COR-L47 (cell line): ENCODE measurements around the gene MED31.
"Not testable (repeated sequence)": the region's sequence is repeated elsewhere in the genome, so short reads cannot be mapped to it uniquely, and the experiment has no call there.

Experiments
- DNase-seq: peaks from one replicate; lab custom pipeline; 2025; lab: John Stamatoyannopoulos, UW

Gene MED31

GRCh38 chr17:6655732-6656361, 4.4 kb upstream of the MED31 start:
- DNase-seq, result not testable (repeated sequence)

GRCh38 chr17:6654841-6655731, 3.7 kb upstream of the MED31 start:
- peak; percentile 55 for DNase-seq

DNA sequence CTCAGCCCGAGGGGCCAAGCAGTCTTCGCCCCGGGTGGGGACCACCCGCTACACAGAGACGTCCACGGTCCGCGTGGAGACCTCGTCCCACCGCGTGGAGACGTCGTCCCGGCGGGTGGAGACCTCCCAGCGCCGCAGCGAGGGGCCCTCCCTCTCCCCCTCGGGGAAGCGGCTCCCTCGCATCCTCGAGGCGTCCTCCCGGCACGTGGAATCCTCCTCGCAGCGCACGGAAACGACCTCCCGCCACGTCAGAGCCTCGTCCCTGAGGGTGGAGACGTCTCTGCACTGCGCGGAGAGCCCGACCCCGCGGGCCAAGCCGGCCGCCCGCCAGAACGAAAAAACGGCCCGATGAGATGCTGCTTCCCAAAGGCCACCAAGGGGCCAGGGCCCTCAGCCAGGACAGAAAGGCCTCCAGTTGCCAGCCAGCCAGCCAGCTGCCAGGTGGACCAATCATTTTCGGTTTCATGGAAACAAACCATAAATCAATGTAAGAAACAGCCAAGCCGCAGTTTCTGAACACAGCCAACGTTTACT, 581 bp upstream of the MED31 start:
- no peak for DNase-seq

DNA sequence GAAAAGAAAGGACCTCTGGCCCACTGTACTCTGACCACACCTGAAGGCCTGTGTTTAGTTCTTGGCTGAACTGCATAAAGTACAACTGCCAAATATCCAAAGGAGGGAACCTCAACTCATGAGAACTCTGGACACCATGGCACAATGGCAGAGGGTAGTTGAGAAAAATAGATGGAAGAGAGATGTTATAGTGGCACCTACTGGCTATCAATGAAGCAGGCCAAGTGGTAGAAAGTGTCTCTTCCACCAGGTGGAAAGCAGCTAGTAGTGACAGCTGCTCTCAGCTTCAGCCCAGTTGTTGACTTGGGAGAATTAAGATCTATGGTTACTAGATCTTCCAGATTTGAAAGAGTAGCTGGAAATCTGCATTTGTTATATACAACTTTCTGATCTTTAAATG, 3.2 kb downstream of the MED31 start:
- DNase-seq, result no peak

DNA sequence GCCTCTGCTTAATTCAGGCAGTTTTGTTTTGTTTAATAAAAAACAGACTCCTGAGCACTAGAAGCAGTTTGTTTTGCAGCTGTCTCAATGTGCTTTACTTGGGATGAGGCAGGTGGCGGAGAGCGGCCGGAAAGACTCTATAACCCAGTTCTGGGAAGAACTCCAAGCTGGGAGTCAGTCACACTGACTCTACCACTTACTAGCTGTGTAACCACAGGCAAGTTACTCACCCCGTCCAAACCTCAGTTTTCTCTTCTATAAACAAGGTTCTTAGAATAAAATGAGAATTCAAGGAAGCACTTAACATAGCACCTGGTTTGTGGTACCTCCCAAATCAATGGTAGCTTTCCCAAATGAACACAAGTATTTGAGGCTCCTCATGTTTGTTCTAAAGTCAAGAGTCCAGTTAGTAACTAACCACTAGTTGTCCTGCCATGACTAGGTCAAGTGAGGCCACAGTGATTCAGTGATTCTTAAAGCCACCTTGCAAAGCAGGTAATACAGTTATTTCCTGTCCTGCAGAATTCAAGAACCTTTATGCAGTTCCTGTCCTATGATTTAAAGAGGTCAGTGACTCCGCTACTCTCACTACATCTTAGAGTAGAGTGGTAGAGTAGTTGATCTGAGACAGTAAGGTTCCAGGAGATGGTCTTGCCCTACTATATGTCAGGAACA, 7.8 kb downstream of the MED31 start:
- no peak for DNase-seq

DNA sequence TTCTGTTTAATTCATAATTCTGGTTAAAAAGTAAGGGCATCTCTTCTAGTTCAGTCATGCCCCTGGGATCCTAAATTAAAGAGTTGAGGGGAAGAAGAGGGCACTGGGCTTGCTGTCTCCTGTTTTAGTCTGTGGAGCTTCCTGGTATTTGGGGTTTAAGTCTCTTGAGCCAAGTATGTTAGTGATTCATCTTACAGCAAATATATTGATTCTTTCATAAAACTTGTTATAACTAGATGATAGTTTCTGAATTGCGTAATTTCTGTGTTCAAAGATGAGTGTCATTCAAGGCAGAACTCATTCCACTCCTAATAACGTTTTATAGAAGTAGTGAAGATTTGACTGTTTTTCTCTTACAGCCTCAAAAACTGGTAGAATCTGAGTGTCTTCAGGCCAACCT, 8.8 kb downstream of the MED31 start:
- DNase-seq, result no peak

GRCh38 chr17:6641247-6641863, 10.1 kb downstream of the MED31 start:
- DNase-seq, result no peak

DNA sequence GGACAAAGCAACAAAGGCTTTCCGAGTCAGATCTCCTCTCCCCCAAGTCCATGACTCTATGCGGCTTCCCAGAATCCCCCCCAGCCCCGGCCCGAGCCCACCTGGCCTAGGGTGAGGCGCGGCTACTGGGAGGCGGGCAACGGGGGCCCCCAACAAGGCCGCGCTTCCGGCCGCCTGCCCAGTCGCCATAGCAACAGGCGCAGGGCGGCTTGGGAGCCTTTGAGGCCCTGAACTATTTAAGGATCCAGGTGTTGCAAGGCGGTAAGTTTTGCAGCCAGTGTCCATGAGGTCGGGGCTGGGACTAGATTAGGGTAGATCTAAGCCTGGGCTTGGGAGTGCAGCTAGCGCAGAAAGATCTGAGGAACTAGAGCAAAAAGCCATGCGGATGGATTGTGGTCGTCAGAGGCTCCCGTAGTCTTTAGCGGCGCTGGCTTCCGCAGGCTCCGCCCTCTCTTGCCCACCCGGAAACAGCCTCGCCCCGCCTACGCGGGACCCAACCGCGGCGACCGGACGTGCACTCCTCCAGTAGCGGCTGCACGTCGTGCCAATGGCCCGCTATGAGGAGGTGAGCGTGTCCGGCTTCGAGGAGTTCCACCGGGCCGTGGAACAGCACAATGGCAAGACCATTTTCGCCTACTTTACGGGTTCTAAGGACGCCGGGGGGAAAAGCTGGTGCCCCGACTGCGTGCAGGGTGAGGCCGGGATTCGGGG, 10.7 kb downstream of the MED31 start, which contains the start of the genes KIAA0753 and TXNDC17:
Gene KIAA0753 (minus strand): TSS at position 176 of the 711 bp plus-strand sequence. CDS start 5,608 bp downstream, outside the sequence.
Gene TXNDC17 (plus strand): TSS at position 525 of the 711 bp plus-strand sequence. CDS start 23 bp downstream, at position 548.
- peak; percentile 73 for DNase-seq

- DNase-seq, result no peak
Measured at GRCh38 chr17:6639586-6640535, 11.5 kb downstream of the MED31 start.

- DNase-seq, result no peak
Measured at GRCh38 chr17:6639014-6639585, 12.3 kb downstream of the MED31 start.

DNA sequence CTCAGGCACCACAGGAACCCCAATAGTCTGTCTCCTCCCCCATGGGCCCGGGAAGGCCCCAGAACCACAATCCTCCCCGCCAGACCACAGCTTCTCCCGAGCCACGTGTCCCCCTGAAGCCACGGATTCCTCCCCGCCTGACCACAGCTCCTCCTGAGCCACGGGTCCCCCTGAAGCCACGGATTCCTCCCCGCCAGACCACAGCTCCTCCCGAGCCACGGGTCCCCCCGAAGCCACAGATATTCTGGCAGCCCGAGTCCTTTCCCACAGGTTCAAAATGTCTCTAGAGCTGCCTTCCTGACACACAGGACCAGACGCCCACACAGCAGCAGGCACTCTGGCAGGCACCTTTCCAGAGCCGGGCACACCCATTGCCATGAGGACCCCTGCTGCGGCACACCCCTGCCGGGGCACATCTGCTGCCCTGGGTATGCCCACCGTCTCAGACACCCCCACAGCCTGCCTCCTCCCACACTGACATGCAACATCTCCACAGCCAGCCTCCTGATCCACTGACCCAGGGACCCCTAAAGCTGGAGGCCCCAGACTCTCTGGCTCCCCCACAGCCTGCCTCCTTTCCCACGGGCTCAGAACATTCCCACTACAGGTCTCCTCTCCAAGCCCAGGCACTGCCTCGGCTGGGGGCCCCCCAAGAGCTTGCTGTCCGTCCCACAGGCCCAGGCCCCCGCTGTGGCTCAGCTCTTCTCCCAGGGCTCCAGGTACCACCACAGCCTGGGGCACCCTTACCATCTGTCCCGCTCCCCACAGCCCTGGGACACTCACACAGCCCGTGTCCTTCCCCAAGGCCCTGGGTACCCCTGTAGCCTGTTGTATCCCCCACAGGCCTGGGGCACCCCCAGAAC, 13.1 kb downstream of the MED31 start:
- DNase-seq, result no peak

GRCh38 chr17:6637458-6637840, 14.0 kb downstream of the MED31 start:
- no peak for DNase-seq

- DNase-seq, result no peak
Measured at GRCh38 chr17:6636616-6637457, 14.6 kb downstream of the MED31 start.

DNA sequence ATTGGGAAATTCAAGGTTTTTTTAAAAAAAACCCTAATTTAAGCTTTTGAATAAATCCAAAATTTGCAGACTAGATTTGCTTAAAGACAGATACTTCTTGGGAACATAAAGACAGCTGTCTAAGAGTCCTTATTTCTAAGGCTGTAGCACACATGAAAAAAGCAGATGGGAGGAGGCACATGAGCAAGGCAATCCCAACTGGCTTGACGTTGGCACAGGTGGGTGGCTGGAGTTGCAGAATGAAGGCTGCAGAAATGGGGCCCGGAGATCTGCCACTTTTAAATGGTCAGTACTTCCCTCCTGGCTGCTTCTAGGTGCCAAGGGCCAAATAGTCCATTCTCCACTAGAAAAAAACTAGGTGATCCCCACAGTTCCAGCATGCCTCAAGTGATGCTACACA, 15.3 kb downstream of the MED31 start:
- no peak for DNase-seq

- DNase-seq, result no peak
Measured at GRCh38 chr17:6633263-6633662, 18.1 kb downstream of the MED31 start.

DNA sequence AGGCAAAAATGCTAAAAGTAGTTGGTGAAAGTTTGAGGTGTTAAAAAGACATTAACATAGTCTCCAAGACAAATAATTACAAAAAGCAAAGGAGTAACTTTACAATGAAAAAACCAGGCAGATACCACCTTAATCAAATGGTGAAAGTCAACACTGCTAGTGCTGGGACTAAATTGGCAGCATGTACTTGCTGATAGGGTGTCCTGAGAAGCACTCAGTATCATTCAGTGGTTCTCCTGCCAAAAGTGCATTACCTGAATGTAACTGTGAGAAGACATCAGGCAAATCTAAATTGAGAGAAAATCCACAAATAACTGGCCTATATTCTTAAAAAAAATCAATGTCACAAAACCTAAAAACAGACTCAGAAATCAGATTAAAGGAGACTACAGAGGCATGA, 18.9 kb downstream of the MED31 start:
- DNase-seq, result no peak

DNA sequence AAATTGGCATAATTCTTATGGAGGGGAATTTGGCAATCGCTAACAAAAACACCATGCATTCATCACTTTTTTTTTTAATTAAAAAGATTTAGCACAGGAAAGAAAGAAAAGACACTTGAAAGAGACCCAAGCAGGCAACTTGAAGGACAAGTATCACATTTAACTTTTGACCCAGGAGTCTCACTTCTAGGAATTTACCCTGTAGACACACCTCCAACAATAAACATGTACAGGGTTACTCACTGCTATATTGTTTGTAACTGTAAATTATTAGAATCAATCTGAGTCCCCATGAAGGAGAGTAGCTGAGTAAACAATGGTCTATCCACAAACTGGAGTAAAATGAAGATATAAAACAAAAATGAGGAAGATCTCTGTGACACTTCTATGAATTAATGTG, 21.0 kb downstream of the MED31 start:
- no peak for DNase-seq

DNA sequence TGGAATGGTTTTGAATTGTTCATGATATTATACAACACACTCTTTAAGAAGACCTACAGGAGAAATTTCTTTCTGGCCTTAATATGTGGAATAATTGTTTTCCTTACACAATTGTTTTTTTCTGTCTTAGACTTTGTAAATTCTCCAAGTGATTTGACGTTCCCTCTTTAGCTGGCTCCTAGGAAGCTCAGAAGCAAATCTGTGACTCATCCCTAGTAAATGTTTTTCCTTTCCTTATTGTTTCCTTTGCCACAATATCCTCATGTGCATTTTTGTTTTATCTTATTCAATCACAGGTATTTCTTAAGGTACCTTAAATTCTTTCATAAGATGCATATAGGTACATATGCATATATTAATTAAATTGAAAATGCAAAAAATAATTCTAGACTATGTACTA, 24.4 kb downstream of the MED31 start:
- no peak for DNase-seq
